Kidney (tissue), 14 donors: Measurements from ENCODE around the gene RALGPS1. TPM values are rescaled to one million over a fixed set of nuclear protein-coding genes. Genes with fewer than 3 reads are reported as not detected.

Experiments used
- DNase-seq, 5 donors: peaks; one replicate each; pipeline ENCODE4 v3.0.0-alpha.2; 2013 to 2020
- FAIRE-seq: peaks from 2 replicates; lab custom pipeline; 2012; peaks lifted over from hg19 to GRCh38; lab: Jason Lieb, UNC
- H3K27ac ChIP-seq, 2 donors: one replicate each; pipeline ENCODE4 v1.7.0; 2013; ENCODE audit warnings: low read depth in 2 of 2, low read length in 2 of 2, inconsistent platforms in 1 of 2
- H3K27me3 ChIP-seq: one replicate; pipeline ENCODE4 v1.7.1; 2013; ENCODE audit warnings: low read length, inconsistent platforms; ENCODE audit not compliant: control insufficient read depth, insufficient read depth
- H3K36me3 ChIP-seq, 3 donors: one replicate each; pipeline versions ENCODE4 v1.7.0 to v1.7.1; 2013; ENCODE audit warnings: low read length in 3 of 3, control low read depth in 1 of 3, inconsistent platforms in 1 of 3; ENCODE audit not compliant: insufficient read depth in 3 of 3, control insufficient read depth in 2 of 3
- H3K4me1 ChIP-seq, 3 donors: one replicate each; pipeline versions ENCODE4 v1.7.0 to v1.7.1; 2013; ENCODE audit warnings: low read length in 3 of 3, inconsistent platforms in 1 of 3, low read depth in 1 of 3; ENCODE audit not compliant: control insufficient read depth in 2 of 3, insufficient read depth in 2 of 3
- H3K4me3 ChIP-seq, 3 donors: one replicate each; pipeline versions ENCODE4 v1.7.0 to v1.8.1; 2013; ENCODE audit warnings: low read length in 3 of 3, control low read depth in 1 of 3, inconsistent platforms in 1 of 3
- H3K9ac ChIP-seq, 3 donors: one replicate each; pipeline versions ENCODE4 v1.7.0 to v1.7.1; 2013; ENCODE audit warnings: low read length in 3 of 3, control low read depth in 1 of 3, inconsistent platforms in 1 of 3
- H3K9me3 ChIP-seq, 3 donors: one replicate each; pipeline versions ENCODE4 v1.7.0 to v1.7.1; 2013; ENCODE audit warnings: low read length in 3 of 3, control low read depth in 1 of 3, inconsistent platforms in 1 of 3; ENCODE audit not compliant: control insufficient read depth in 2 of 3, insufficient read depth in 1 of 3
- CTCF ChIP-seq: IDR thresholded peaks from 3 replicates; pipeline ENCODE4 v1.5.1; 2012; ENCODE audit warnings: mild to moderate bottlenecking, moderate library complexity, borderline replicate concordance; ENCODE audit not compliant: insufficient read depth; ENCODE audit errors: extremely low read depth
- intact Hi-C: fragments of 100-400 bp; cut with DNase I; formaldehyde crosslinking; loops from one replicate; pipeline ENCODE4 v1.11.1; 2022
- polyA plus RNA-seq: library from polyadenylated mRNA; stranded (reverse); fragments of 350-450 nt; fragmentation: Illumina TruSeq; extraction: RNeasy Lipid Tissue Mini Kit (QIAGEN cat#74804); gene quantifications from one replicate; pipeline ENCODE4 v1.2.3, GENCODE V29; 2014; ENCODE audit warnings: low read depth, low replicate concordance; ENCODE audit not compliant: insufficient read depth
- total RNA-seq: library from RNA; stranded (reverse); fragmentation: NEBNext Ultra II Directional; extraction: Animal tissue kit (Norgen Biotek cat#: 25700); gene quantifications from one replicate; pipeline ENCODE4 v1.2.1, GENCODE V29; 2021
- donor health status: control.
- donor health status: control.
- donor health status: control.
- donor health status: control.
- donor health status: control.
- donor health status: DM: yes; HTN: yes; CAD: no.
- donor health status: Normal renal cell carcinoma (clear cell type).

Gene RALGPS1
- total and polyA plus RNA-seq, 2 donors from 2014 or later = 9.4 to 25.2 TPM

- Histone ChIP-seq H3K36me3 (no peaks in the 10 kb centered on the region), H3K9ac (no peak overlapping the region), H3K27ac (no peak overlapping the region), H3K4me3 (no peak overlapping the region), H3K4me1 (peaks cover 0 to 17% (median 0%) of the 10 kb centered on the region in 3 donors), H3K27me3 (no peaks in the 10 kb centered on the region), H3K9me3 (peaks cover 0 to 4% (median 0%) of the 10 kb centered on the region in 3 donors)
- intact Hi-C loops = no loop called here
- FAIRE-seq (no peak), DNase-seq (no peak)
- TF ChIP-seq CTCF = no peak
These were observed 69.2 kb downstream of the RALGPS1 start for GRCh38 chr9:126983767-126984166.

- no peak for FAIRE-seq
- H3K27me3 ChIP-seq = no peaks in the 10 kb centered on the region
- no peak overlapping the region for H3K4me3 ChIP-seq
- H3K27ac ChIP-seq = no peak overlapping the region
- no peak for TF ChIP-seq CTCF
- no peak for DNase-seq
- H3K4me1 ChIP-seq = peaks cover 0 to 25% (median 5%) of the 10 kb centered on the region in 3 donors
- H3K9me3 ChIP-seq = peaks cover 0 to 4% (median 0%) of the 10 kb centered on the region in 3 donors
- intact Hi-C loops = no loop called here
- no peak overlapping the region for H3K9ac ChIP-seq
- H3K36me3 ChIP-seq = no peaks in the 10 kb centered on the region
These were observed 70.4 kb downstream of the RALGPS1 start for GRCh38 chr9:126984969-126985368.

GRCh38 chr9:126985870-126986498 lies 71.4 kb downstream of the RALGPS1 start:
- intact Hi-C loops = no loop called here
- peaks cover 0 to 4% (median 0%) of the 10 kb centered on the region in 3 donors for H3K9me3 ChIP-seq
- FAIRE-seq (no peak), DNase-seq (peak in 1 of 5 donors; percentile 82)
- no peaks in the 10 kb centered on the region for H3K36me3 ChIP-seq
- TF ChIP-seq CTCF = no peak
- H3K27me3 ChIP-seq = no peaks in the 10 kb centered on the region
- H3K4me3 ChIP-seq = no peak overlapping the region
- H3K4me1 ChIP-seq = peaks cover 0 to 25% (median 5%) of the 10 kb centered on the region in 3 donors
- peak overlapping the region in 1 of 2 donors; percentile 56 for H3K27ac ChIP-seq
- H3K9ac ChIP-seq = no peak overlapping the region
